ENCODE measurements around the gene ARPC5. TPM values are rescaled to one million over a fixed set of nuclear protein-coding genes. Genes with fewer than 3 reads are reported as not detected.

The ARPC5 gene
- total and polyA plus RNA-seq, 9 of the 15 experiments (the other 6 are each of a cell fraction or from before 2014, with no cell fraction given), result 71.8 to 150 (median 91.6) TPM

GRCh38 chr1:183588827-183589226 is 46.8 kb downstream of the ARPC5 start:
- Histone ChIP-seq H3K9me3 (replicated peaks; ENCODE audit: control insufficient read depth, insufficient read depth, low read depth, low read length) (no peaks in the 10 kb centered on the region), H4K20me1 (replicated peaks; ENCODE audit: control insufficient read depth, insufficient read depth, low read length) (no peaks in the 10 kb centered on the region), H3K36me3 (ENCODE audit: control insufficient read depth, insufficient read depth, low read length) (no peaks in the 10 kb centered on the region), H3K9ac (ENCODE audit: insufficient read depth in 1 of 2, low read depth in 2 of 2, low read length in 2 of 2) (no peak overlapping the region), H3K9me1 (ENCODE audit: control insufficient read depth, insufficient read depth, low read length) (no peaks in the 10 kb centered on the region), H2AFZ (ENCODE audit: low read depth, low read length) (no peak overlapping the region), H3K79me2 (ENCODE audit: control insufficient read depth, insufficient read depth, low read length) (no peaks in the 10 kb centered on the region), H3K27ac (ENCODE audit: extremely low read depth, low read depth, low read length) (no peak overlapping the region), H3K4me1 (replicated peaks in 1 of 2; ENCODE audit: control insufficient read depth in 2 of 2, insufficient read depth in 2 of 2, low read length in 2 of 2) (no peaks in the 10 kb centered on the region), H3K4me3 (no peak overlapping the region), H3K4me2 (ENCODE audit: insufficient read depth, low read length) (no peak overlapping the region), H3K27me3 (ENCODE audit: control insufficient read depth in 2 of 2, insufficient read depth in 2 of 2, low read length in 2 of 2) (peaks cover 28 to 46% of the 10 kb centered on the region in 2 experiments)
- intact Hi-C loops (cut with micrococcal nuclease) (no loop called here), in situ Hi-C loops (cut with MboI) (no loop called here)
- no TSS peak for BruUV-seq (replicated peaks)
- DNase-seq (ENCODE audit: extremely low read depth in 1 of 4, low spot score in 3 of 4), result no peak
- ChIA-PET CTCF (ENCODE audit: low intra/inter-chr PET ratio) (no interaction called here), POLR2A (interaction anchor here (0.6 to 1.2 kb wide), 2 partner anchors 9 to 16 kb away, joined by 3 to 4 read pairs; no protein-coding TSS in a partner anchor)
- no peak for FAIRE-seq
- ATAC-seq, result no peak
- TF ChIP-seq CHD4 (IDR thresholded peaks at IDR 0.05; ENCODE audit: insufficient read depth, insufficient replicate concordance, low read depth, low read length, poor library complexity, severe bottlenecking) (no peak), NR0B1 (IDR thresholded peaks at IDR 0.05; ENCODE audit: partially characterized antibody) (no peak), CEBPB (tag; IDR thresholded peaks at IDR 0.05) (no peak), ZNF224 (CRISPR knock-in tag; IDR thresholded peaks at IDR 0.05) (no peak), TCF3 (CRISPR knock-in tag; IDR thresholded peaks at IDR 0.05) (no peak), KLF6 (CRISPR knock-in tag; IDR thresholded peaks at IDR 0.05; ENCODE audit: borderline replicate concordance) (no peak), NCOA4 (IDR thresholded peaks at IDR 0.05; ENCODE audit: partially characterized antibody) (no peak), SRF (CRISPR knock-in tag; IDR thresholded peaks at IDR 0.05) (no peak), CREBBP (IDR thresholded peaks at IDR 0.05; ENCODE audit: low read depth, low read length) (no peak), HSF4 (CRISPR knock-in tag; IDR thresholded peaks at IDR 0.05; ENCODE audit: borderline replicate concordance) (no peak), BMI1 (IDR thresholded peaks at IDR 0.05; ENCODE audit: low read length) (no peak), ZFX (CRISPR knock-in tag; IDR thresholded peaks at IDR 0.05) (no peak), ZBTB9 (CRISPR knock-in tag; IDR thresholded peaks at IDR 0.05) (no peak)
- TF ChIP-seq, protein P1, sequence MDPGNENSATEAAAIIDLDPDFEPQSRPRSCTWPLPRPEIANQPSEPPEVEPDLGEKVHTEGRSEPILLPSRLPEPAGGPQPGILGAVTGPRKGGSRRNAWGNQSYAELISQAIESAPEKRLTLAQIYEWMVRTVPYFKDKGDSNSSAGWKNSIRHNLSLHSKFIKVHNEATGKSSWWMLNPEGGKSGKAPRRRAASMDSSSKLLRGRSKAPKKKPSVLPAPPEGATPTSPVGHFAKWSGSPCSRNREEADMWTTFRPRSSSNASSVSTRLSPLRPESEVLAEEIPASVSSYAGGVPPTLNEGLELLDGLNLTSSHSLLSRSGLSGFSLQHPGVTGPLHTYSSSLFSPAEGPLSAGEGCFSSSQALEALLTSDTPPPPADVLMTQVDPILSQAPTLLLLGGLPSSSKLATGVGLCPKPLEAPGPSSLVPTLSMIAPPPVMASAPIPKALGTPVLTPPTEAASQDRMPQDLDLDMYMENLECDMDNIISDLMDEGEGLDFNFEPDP (CRISPR knock-in tag; IDR thresholded peaks at IDR 0.05), result no peak

Measured in K562 (cell line).